Activated effector memory CD4-positive, alpha-beta T cell treated with anti-CD3 and anti-CD28 coated beads, Interleukin-2, amount 50 U/mL, for 16 hours (primary cell): ENCODE measurements around the gene PPP1R12B.
"Not testable (repeated sequence)": the region's sequence is repeated elsewhere in the genome, so short reads cannot be mapped to it uniquely, and the experiment has no call there.

Source experiments
- DNase-seq: peaks from one replicate; pipeline ENCODE4 v3.0.0-alpha.2; 2020

The PPP1R12B gene

GRCh38 chr1:202565890-202566602, 217.5 kb downstream of the PPP1R12B start:
- no peak for DNase-seq

GRCh38 chr1:202567738-202568137, 219.2 kb downstream of the PPP1R12B start:
- no peak for DNase-seq

GRCh38 chr1:202568410-202568809, 219.9 kb downstream of the PPP1R12B start:
- no peak for DNase-seq

- no peak for DNase-seq
These were observed 220.3 kb downstream of the PPP1R12B start for GRCh38 chr1:202568826-202569225.

DNA sequence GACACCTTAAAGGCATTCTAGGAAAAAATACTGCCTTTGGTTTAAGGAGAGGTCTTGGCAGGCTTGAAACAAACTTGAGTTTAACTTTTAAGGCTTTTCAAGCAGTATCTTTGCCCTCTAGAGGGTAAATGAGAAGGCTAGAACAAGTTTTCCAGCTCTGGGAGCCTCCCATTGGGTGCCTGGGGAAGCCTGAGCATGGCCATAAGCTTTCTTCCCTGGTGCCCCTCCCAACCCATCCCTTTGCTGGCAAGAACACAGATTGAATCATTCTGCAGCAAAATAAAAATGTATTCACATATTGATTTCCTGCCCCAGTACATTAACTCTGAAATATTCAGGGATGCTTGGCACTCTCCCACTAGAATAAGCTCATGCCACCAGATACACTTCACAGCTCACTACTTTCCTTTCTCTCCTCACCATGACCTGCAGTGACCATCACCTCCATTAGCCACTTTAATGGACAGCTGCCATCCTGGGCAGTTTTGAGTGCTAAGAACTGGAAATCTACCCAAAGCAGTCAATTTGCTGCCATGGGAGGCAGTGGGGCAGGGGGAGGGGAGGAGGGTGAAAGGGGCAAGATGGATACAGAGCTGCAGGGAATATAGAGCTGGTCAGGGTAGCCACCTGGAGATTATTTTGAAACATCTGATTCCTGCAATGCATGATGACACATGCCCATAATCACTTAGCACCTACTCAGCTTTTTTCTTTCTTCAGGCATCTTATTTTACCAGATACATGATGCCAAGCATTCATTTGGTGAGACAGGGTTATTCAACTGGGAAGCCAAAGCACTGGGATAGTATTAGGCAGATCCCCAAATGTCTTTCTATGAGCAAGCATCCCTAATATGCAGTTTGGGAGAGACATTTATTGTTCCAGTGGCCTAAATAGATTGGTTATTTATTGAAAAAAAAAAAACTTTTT, 221.2 kb downstream of the PPP1R12B start:
- no peak for DNase-seq

GRCh38 chr1:202571719-202572339, 223.3 kb downstream of the PPP1R12B start:
- no peak for DNase-seq

- no peak for DNase-seq
These were observed 224.4 kb downstream of the PPP1R12B start for GRCh38 chr1:202572867-202573266.

- DNase-seq, result no peak
These were observed 227.6 kb downstream of the PPP1R12B start for GRCh38 chr1:202575918-202576653.

- no peak for DNase-seq
These were observed 228.3 kb downstream of the PPP1R12B start for GRCh38 chr1:202576816-202577215.

DNA sequence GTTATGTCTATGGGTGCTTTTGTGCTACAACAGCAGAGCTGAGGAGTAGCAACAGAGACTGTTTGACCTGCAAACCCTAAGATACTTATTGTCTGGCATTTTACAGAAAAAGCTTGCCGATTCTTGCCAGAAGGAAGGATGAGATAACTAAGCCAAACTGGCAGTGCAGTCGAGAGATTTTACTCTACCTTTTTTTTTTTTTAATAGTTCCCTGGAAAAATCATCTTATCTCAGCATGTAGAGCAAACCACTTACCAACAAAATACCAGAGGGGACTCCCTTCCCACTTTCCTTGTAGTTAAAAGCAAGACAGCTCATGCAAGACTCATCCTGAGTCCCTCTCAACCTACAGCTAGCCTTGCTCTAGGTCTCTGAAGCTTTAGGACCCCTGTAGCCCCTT, 228.9 kb downstream of the PPP1R12B start:
- DNase-seq, result no peak

DNA sequence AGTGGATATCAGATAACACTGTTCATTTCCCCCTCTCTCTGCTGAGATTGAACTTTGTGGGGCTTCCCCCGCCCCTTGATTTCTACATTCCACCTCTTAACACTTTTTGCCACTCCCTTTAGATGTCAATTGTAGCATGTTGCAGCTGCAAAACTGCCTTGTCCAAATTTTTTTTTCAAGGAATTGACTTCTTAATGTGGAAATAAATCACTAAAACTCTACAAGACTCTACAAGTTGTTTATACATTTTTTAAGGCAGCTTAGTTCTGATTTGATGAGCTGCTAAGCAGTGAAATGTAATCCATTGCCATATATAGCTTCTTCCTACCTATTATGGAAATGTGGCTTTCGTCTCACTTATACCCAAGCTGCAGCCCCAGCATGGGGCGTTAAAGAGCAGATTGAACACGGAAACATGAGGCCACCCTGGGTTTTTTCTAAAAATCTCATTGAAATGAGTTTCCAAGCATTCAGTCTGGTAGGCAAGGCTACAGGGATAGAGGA, 229.6 kb downstream of the PPP1R12B start:
- DNase-seq, result no peak

DNA sequence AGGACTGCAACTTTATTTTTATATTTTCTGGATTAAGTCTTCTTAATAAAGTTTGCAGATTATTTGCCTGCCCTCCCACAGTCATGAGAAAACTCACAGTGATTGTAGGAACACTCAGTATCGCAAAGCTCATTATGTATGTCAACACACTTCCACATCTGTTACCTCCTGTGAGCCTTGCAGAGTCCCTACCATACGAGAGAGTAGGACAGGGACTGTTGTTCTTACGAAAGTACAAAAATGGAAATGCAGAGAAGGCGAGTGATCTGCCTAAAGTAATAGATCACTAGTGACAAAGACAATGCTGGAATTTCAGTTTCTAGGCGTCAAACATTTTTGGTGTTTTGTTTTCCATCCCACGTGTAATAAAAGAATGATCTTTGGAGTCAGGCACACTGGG, 230.1 kb downstream of the PPP1R12B start:
- no peak for DNase-seq

GRCh38 chr1:202579806-202580205, 231.3 kb downstream of the PPP1R12B start:
- no peak for DNase-seq

DNA sequence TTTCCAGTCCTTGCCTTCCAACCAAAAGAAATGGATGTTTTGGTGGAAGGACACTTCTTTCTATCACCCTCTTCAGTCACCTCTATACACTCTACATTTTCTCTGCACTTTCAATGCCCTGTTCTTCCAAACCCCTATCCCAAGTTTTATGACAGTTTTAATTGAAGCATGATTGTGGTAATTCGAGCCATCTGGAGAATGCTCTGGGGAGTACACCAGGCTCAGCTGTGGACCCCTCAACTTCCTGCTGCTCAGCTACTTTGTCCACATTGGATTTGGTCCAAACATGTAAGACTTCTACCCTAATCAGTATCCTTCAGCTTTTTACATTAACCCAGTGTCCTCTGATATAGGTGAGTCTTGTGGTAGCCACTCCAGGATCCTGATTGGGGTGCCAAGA, 232.1 kb downstream of the PPP1R12B start:
- DNase-seq, result no peak

DNA sequence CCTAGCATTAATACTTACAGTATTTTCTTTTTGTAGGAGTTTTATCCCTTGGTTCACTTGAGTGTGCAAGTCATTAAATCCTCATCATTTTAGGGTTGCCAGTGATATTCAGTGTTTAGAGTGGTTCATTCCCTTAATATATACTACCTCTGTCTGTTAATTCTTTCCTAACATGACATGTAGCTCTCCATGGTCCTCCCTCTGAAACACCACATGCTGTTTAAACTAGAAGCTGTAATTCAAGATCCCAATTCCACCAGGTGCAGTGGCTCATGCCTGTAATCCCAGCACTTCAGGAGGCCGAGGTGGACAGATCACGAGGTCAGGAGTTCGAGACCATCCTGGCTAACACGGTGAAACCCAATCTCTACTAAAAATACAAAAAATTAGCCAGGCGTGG, 233.9 kb downstream of the PPP1R12B start:
- DNase-seq, result not testable (repeated sequence)

DNA sequence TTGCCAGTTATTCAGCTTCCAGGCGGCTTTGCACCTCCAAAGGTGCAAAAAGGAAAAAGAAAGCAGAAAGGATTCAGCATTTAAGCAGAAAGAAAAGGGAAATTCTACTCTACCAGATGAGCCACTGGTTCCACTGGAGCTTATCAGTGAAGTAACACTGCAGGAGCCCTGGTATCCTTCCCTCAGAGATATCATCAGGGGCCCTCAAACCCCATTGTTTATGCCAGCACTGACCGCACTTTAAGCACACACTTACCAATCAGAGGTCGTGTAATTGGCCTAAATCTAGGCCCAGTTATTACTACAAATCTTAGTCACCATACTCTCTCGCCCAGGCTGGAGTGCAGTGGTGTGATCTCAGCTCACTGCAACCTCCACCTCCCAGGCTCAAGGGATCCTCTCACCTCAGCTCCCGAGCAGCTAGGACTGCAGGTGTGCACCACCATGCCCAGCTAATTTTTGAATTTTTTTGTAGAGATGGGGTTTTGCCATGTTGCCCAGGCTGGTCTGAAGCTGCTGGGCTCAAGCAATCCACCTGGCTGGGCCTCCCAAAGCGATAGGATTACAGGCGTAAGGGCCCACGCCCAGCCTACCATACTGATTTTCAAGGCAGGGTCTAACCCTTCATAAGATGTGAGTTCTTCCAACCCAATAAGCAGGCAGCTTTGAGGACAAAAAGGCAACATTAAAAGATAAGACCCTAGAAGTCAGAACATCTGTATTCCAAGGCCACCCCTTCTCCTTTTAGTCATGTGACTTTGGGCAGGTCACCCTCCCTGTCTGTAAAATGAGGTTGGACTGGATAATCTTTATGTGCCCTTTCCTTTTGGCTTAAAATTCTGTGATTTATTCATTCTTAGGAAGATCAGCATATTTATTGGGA, 236.4 kb downstream of the PPP1R12B start:
- no peak for DNase-seq

DNA sequence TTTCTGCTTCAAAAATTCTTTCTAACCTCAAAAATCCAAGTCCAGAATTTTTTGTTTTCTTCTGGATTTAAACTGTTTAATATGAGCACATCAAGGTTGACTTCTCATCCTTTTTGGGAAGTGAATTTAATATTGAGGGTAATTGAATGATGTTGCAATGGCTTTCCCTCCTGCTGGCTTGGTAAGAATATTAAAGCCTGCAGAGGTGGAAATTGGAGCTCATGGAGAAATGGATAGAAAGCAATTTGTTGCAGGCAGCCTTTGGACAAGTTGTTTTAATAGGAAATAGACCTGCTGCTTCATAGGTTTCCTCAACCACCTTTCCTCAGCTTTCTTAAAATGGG, 237.1 kb downstream of the PPP1R12B start:
- no peak for DNase-seq

DNA sequence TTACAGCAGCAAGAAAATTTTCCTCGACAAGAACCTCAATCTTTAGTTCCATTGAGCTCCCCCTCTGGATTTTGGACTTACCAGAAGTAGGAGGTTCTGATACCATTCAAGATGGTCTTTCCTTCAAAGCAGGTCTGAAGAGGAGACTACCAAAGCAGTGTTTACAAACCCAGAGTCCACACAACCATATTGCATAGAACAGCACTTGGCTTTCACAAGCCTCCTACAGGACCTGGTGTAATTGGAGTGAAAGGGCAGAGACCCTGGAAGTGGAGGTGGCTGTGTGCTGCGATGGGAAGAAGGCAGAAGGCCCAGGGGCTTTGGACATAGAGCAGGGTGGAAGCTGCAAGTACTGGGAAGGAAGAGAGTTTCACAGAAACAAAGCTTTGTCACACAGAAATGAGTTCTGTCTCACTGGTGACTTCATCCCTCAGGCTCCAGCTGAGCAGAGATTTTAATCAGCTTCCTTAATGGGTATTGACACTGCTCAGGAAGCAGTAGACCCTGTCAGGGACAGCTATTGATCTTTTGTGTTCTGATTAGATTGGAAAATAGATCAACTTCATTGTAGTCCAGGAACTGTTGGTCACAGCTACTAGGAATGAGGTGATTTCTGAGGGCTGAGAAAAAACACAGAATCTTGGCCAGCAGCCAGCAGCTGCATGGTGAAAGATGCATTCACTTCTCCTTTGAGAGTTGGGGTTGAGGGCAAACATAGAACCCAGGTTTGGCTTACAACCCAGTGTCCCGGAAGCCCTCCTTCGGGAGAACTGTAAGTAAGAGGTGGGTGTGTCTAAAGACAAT, 237.7 kb downstream of the PPP1R12B start:
- no peak for DNase-seq

DNA sequence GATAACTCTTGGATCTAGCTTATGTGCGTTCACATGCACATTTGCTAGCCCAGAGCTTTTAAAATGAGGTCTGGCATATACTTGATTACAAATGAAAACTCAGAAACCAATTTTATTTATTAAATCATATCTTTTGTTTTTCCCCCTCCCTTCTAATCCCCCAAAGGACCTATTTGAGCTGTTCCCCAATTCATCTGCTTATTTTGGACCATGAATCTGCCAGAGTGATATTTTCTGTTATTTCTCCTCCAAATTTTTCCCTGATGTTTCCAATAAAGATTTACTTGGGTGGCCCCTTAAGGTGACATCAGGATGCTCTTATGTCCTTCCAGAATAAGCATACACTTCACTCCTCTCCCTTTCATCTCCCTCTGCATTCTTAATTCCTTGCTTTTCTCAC, 238.4 kb downstream of the PPP1R12B start:
- no peak for DNase-seq

GRCh38 chr1:202587859-202588485, 239.5 kb downstream of the PPP1R12B start:
- DNase-seq, result no peak
